Thyroid gland (tissue), 4 donors: ENCODE data around the gene RBP3.

Source experiments
- POLR2A ChIP-seq, 2 donors: fragments of 450-650 bp; IDR thresholded peaks; one replicate each; pipeline ENCODE4 v1.6.1; 2017; ENCODE audit warnings: antibody characterized with exemption in 2 of 2, mild to moderate bottlenecking in 2 of 2, moderate library complexity in 1 of 2
- TF ChIP-seq, protein P1 (sequence below), 6 experiments: fragments of 200-600 bp in 3 of 6; fragments of 450-650 bp in 3 of 6; sonication (generic) in 3 of 6; IDR thresholded peaks; one replicate each; pipeline ENCODE4 v1.5.1; 2016 to 2019; ENCODE audit warnings: antibody characterized with exemption in 6 of 6, mild to moderate bottlenecking in 2 of 6, inconsistent platforms in 1 of 6, moderate library complexity in 1 of 6

DNA sequence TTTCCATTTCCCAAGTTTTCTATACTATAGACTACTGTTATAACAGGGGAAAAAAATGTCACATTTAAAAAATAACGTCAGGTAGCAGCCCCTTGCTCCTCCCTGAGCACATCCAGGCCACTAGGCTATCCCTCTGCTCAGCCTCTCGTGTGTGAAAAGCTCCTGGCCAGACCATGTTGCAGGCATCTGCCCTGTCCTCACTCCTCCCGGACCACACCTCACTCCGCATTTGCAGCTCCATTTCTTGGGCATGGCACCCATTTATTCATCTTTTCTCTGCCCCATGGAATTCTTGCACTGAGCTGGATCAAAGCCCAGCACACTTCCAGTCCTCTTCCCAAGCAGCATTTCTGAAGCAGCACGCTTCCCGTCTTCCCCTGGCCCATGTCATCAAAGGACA is 27.4 kb upstream of the RBP3 start:
- TF ChIP-seq, protein P1, sequence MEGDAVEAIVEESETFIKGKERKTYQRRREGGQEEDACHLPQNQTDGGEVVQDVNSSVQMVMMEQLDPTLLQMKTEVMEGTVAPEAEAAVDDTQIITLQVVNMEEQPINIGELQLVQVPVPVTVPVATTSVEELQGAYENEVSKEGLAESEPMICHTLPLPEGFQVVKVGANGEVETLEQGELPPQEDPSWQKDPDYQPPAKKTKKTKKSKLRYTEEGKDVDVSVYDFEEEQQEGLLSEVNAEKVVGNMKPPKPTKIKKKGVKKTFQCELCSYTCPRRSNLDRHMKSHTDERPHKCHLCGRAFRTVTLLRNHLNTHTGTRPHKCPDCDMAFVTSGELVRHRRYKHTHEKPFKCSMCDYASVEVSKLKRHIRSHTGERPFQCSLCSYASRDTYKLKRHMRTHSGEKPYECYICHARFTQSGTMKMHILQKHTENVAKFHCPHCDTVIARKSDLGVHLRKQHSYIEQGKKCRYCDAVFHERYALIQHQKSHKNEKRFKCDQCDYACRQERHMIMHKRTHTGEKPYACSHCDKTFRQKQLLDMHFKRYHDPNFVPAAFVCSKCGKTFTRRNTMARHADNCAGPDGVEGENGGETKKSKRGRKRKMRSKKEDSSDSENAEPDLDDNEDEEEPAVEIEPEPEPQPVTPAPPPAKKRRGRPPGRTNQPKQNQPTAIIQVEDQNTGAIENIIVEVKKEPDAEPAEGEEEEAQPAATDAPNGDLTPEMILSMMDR (IDR thresholded peaks at IDR 0.05), result no peak
- TF ChIP-seq POLR2A (IDR thresholded peaks at IDR 0.05), result no peak
